ENCODE data around the gene DDX24. TPM values are rescaled to one million over a fixed set of nuclear protein-coding genes. Genes with fewer than 3 reads are reported as not detected.

Gene DDX24
- total and polyA plus RNA-seq, 11 donors, result 113 to 268 (median 204) TPM

DNA sequence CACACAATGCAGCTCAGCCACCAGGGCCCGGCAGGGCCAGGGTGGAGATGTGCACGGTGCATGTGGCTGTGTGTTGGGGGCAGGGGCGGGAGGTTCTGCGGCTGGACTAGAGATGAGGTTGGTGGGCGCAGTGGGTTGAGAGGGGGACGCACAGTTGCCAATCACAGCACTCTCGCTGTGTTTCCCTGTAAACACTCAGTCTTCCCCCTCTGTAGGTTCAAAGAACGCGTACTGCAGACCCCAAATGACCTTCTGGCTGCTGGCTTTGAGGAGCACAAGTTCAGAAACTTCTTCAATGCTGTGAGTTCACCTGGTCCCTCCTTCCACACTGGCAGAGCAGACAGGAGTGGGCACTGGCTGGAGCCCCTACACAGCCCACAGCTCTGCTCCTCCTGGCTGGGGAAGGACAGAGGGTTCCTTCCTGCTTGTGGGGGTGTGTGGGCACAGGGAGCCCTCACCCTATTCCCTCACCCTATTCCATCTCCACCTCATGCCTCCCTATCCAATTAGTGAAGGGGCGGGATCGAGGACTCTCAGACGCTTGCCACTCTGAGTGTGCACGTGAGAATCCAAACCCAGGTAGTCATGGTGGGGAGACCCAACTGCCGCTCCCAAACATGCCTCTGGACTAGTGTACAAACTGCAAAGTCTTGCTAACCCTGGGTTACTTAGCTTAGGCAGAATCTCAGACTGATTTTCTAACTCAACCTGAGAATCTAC, 37.1 kb downstream of the DDX24 start:
- Histone ChIP-seq H3K27me3 (no peaks in the 10 kb centered on the region), H3K4me1 (peaks cover 0 to 27% (median 16%) of the 10 kb centered on the region in 12 donors), H3K27ac (no peak overlapping the region), H3K4me3 (no peak overlapping the region), H3K9me3 (no peaks in the 10 kb centered on the region), H3K36me3 (peaks cover 0 to 50% (median 43%) of the 10 kb centered on the region in 9 donors)
- intact Hi-C loops (cut with DNase I), result no loop called here
- TF ChIP-seq, protein P1, sequence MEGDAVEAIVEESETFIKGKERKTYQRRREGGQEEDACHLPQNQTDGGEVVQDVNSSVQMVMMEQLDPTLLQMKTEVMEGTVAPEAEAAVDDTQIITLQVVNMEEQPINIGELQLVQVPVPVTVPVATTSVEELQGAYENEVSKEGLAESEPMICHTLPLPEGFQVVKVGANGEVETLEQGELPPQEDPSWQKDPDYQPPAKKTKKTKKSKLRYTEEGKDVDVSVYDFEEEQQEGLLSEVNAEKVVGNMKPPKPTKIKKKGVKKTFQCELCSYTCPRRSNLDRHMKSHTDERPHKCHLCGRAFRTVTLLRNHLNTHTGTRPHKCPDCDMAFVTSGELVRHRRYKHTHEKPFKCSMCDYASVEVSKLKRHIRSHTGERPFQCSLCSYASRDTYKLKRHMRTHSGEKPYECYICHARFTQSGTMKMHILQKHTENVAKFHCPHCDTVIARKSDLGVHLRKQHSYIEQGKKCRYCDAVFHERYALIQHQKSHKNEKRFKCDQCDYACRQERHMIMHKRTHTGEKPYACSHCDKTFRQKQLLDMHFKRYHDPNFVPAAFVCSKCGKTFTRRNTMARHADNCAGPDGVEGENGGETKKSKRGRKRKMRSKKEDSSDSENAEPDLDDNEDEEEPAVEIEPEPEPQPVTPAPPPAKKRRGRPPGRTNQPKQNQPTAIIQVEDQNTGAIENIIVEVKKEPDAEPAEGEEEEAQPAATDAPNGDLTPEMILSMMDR (IDR thresholded peaks at IDR 0.05), result no peak
- no peak for DNase-seq
- ATAC-seq, result no peak
- 86 to 89% (median 87%) methylated on average over 12 to 14 of the region's 14 CpGs for WGBS, 4 donors

DNA sequence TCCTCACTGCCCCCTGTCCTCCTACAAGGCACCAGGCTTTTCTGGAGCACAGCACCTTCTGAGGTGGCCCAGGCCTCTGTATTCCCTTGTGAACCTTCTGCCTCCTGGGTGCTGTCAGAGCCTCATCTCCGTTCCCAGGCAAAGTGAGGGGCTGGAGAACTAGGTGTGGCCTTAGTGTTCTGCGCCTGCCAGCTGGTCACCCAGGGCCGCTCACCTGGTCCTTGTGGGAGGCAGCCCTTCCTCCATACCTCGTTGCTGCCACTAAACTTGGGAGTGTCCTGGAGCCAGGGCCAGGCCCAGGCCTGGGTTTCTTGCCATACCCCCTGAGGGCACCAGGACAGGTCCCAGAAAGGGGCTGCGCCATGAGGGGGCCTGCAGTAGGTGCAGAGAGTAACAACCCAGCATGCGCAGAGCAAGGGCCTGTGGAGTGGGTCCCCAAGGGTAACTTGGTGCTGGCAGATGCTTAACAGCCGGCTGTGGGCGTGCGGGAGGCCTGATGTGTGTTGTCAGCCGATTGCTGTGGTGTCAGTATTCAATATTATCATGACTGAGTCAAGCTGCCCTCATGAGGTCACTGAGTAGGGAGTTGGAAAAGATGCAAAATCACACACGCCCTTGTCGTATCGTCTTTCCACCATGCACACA, 37.8 kb downstream of the DDX24 start:
- no peaks in the 10 kb centered on the region for H3K27me3 ChIP-seq
- H3K4me1 ChIP-seq, result peaks cover 0 to 21% (median 16%) of the 10 kb centered on the region in 12 donors
- 77 to 83% (median 81%) methylated on average over 9 to 13 of the region's 13 CpGs for WGBS, 4 donors
- peak overlapping the region in 2 of 12 donors; percentile 54 to 59 for H3K27ac ChIP-seq
- no peak for DNase-seq
- ATAC-seq, result peak in 3 of 4 donors; percentile 2 to 19 (median 16)
- TF ChIP-seq, protein P1 (IDR thresholded peaks at IDR 0.05), result no peak
- TF ChIP-seq POLR2A (IDR thresholded peaks at IDR 0.05), result no peak
- peaks cover 0 to 43% (median 36%) of the 10 kb centered on the region in 9 donors for H3K36me3 ChIP-seq
- H3K4me3 ChIP-seq, result no peak overlapping the region
- H3K9me3 ChIP-seq, result no peaks in the 10 kb centered on the region
- intact Hi-C loops (cut with DNase I), result no loop called here

DNA sequence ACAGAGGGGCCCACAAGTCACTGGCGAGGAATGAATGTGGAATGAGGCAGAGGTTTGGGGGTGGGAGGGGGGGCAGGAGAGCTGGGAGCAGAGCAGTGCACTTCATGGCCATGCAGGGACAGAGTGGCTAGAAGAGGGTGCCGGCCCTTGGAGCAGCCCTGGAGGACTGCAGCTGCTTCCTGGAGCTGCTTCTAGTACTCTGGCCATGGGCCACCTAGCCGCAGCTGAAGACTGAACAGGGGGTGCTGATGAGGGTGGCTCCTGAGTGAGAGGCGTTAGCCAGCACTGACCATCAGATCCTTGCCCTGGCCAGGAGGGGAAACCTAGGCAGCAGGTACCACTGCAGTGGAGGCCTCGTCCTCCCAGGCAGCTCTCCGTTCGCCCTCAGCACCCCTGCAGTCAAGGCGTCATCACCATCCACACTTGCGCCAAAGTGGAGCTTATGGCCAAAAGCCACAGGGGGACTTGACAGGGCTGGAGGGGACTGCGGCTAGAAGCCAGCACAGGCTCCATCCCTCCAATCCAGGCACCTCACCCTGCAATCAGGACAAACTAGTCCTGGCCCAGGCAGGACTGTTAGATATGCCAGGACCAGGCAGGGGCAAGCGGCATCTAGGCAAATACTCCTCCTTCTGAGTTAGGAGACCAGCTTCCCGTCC, 38.4 kb downstream of the DDX24 start:
- H3K27ac ChIP-seq, result peak overlapping the region in 10 of 12 donors; percentile 9 to 74 (median 56)
- ATAC-seq, result peak; percentile 9 to 38 (median 26)
- 46 to 73% (median 58%) methylated on average over 6 to 12 of the region's 12 CpGs for WGBS, 4 donors
- intact Hi-C loops (cut with DNase I), result no loop called here
- peaks cover 0 to 21% (median 16%) of the 10 kb centered on the region in 12 donors for H3K4me1 ChIP-seq
- no peaks in the 10 kb centered on the region for H3K27me3 ChIP-seq
- DNase-seq, result no peak
- peaks cover 0 to 36% (median 30%) of the 10 kb centered on the region in 9 donors for H3K36me3 ChIP-seq
- no peaks in the 10 kb centered on the region for H3K9me3 ChIP-seq
- TF ChIP-seq, protein P1 (IDR thresholded peaks at IDR 0.05), result no peak
- TF ChIP-seq POLR2A (IDR thresholded peaks at IDR 0.05), result no peak
- H3K4me3 ChIP-seq, result no peak overlapping the region

Measured in heart left ventricle (tissue), 16 donors.